Stimulated activated CD8-positive, alpha-beta memory T cell treated with anti-CD3 and anti-CD28 coated beads, Interleukin-15, amount 100 ng/mL, for 1 hour (primary cell): ENCODE measurements around the gene TM4SF1.

Experiments
- DNase-seq: peaks from one replicate; pipeline ENCODE4 v3.0.0-alpha.2; 2020; ENCODE audit warnings: low read depth

The TM4SF1 gene

DNA sequence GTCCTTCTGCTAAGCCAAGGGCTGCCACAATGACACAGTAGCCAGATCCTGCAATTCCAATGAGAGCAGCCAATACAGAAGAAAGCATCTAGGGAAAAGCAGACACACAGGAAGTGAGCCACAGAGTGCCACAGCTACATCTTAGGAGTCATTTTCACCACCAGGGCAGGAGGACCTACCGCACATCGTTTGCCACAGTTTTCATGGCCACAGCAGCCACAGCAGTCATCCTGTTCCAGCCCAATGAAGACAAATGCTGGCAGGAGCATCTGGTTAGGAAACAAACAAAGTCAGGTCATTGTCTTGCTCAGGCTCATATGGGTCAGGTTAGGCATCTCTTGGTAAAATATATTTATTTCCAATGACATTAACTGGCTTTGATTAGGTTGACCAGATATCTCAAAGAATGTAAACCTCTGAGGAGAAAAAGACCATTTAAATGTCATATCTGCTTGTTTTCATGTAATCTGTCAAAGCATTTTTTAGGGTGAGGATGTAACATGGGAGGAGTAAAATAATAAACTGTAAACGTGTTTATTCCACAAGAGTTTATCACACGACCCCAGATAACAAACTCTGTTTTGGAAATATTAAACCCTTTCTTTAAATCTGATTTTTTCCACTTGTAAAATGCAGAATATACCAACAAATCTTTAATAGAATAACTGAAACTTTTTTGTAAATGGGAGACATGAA, 1.8 kb downstream of the TM4SF1 start:
- DNase-seq: no peak

DNA sequence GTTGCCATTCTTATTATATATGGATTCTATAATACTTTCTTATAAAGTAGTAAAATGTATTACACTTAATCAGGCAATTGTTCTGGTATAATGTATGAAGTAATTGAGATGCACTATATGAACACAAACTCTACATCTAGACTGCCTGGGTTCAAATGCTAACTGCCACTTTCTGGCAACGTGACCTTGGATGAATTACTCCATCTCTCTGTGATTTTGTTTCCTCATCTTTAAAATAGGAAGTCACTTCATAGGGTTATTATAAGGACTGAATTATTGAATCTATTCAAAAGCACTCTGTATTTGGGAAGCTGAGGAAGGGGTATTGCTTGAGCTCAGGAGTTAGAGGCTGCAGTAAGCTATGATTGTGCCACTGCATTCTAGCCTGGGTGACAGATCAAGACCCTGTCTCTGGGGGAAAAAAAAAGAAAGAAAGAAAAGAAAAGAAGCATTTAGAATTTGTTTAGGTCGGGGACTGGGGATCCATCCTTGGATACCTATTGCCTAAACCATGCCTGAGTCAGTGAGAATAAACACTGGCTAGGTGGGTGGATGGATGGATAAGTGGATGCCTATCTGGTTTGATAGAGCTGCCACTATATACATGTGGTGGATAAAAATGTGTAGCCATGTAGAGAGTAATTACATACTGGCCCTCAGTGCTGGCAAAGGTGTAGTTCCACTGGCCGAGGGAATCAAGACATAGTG, 2.5 kb downstream of the TM4SF1 start:
- DNase-seq: no peak

DNA sequence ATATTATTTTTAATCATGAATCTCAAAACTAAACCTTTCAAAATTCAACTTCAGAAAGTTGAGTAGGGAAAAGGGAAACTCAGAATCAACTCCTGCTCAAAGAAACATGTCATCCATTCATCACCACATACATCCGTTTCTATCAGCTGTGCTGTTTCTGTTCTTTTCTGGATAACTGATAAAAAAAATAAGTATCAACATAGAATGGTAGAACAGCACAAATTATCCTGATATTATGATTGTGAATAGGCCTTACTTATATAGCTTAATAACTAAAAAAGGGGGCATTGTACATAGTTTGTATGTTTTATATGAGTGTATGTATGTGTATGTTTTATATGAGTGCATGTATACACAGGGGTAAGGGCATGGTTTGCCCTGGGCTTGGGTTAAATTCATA, 3.1 kb downstream of the TM4SF1 start:
- DNase-seq: no peak

DNA sequence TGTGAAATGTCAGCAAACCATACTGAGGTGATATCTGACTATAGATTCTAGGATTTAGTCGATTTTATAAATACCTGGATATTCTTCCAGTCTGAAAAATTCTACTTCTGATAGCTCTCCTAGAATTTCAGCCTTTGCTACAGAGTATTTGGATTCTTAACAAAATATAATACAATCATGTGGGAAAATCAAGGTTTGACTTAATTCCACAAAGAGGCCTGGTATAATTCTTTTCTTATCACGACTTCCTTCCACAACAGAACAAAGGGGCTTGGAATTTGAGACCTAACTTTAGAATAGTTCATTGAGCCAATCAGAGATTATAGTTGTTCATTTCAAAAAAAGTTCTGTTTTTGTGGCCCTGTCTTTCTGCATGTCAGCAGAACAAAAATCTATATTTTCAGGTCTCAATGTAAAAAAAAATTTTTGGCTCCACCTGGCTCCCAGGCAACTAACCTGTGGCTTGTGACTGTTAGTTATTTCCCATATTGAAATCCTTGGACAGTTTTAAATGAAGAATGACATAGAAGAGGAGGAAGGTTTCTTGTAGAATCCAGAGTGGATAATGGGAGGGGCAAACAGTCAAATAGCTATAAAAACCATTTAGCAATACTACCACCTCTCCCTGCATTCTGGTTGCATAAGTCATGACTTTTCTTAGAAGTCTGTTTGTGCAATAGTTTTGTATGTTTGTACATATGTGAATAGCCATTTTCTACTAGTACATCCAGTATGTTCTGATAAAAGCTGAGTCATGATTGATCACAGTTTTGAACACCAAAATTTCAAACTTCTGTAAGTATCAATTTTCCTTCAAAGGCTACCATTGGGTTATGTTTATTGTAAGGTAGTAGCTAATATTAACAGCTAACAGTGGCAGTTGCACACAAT, 4.0 kb downstream of the TM4SF1 start:
- DNase-seq: no peak

DNA sequence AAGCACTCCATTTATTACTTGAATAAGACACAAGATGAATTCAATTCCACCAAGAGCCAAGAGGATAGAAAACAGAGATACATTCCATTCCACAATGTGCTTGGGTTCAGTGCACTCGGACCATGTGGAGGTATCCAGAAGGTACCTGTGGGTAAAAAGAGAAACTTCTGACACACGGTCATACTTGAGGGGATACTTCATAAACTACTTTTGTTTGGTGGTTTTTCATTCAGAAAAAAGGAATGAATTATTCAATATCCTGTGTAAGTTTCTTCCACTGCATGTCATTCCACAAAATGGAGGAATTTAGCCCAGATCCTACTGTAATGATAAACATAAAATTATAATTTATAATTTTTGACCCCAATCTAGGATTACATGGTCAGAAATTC, 5.7 kb downstream of the TM4SF1 start:
- DNase-seq: no peak

DNA sequence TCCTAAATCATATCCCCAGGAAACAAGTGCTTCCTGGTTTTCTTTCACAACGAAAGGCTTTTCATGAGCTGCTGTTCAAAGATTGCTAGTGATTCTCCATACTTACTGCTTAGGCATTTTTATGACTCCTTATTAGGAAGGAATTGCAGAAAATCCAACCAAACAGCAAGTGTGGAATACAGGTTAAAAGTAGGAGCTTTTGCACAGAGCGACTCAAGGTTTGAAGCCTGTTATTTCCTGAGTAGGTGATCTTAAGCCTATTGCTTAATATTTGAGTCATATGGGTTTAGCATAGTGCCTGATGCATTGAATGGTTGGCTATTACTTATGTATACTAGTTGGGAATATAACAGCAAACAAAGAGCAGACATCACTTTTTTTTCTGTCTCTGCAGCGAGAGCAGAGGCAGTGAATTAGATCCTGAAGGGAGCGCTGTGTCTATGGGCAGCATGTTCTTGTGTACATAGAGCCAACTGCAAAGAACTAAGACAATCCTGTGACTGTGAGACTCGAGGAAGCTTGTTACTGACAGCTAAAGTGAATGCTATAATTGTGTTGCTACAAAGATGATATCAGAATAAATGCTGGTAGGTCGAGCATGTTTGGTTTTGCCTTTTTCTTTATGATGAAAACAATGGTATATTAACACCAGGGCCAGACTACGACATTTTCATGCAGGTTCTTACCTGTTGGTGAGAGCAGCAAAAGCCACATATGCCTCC, 6.3 kb downstream of the TM4SF1 start:
- no peak for DNase-seq

DNA sequence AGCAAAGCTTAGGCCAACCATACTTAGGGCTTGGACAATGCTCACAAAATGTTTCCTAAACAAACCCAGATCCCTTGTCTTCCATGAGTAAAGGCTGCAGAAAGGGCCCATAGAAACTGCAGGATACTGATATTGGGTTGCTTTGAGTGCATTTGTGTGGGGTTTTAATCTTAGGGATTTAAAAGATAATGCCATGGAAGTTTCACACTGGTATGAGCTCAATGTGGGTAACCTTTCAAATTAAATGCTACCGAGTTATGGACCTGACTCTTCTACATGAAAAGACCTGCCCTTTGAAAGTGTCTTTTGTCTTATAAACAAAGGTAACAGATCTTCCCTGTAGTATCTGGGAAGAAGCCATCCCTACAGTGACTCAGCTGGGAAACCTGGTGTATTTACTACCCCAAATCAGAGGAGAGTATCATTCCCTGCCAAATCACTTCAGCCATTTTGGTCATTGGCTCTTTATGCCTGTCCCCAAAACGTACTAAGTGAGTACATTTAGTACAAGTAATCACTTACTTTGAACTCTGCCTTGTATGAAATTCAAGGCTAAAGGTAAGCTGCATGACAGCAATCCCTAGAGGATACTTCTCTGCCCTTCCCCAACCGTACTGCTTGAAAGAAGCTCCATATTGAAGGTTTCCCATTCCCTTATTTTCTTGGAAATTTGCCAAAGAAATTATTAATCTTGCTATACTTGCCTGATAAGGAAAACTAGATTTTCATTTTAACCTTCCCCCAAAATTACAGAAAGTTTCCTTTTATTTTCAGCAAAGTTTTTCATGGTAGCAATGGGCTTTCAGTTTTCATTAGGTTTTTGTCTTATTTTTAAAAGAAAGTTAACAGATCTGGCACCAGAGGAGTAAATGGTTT, 7.2 kb downstream of the TM4SF1 start:
- no peak for DNase-seq

DNA sequence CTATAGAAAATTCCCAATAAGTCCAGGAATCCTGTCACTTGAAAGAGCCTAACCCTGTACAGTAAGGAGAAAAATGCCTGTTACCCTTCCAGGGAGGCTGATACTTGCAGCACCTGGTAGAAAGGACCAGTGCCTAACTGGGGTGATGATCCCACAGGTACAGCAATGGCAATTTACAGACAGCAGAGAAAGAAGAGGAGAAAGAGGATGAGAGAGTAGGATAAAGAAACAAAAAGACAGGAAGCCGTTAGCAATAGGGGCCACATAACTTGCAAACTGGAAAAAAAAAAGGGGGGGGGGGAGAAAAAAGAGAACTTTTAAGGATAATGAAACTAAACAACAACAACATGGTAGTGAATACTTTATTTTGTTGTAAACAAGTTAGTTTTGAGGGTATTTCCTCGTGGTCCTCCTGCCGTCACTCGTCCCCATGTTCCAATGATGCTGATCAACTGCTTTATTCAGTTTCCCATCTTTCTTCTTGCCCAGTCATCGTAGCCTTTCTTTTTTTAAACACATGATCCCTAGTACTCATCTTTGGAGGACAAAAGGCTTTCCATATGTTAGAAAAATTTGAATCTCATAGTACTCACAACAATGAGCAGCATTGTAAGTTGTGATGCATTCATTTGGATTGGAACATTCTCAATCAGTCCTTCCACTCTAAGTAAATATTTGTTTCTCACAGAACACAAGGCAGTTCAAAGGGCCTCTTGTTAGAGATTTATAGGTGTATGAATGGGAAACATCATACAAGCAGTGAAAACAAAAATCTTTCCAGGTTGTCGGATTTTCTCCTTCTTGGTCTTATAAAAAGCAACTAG, 8.6 kb downstream of the TM4SF1 start:
- DNase-seq: no peak

DNA sequence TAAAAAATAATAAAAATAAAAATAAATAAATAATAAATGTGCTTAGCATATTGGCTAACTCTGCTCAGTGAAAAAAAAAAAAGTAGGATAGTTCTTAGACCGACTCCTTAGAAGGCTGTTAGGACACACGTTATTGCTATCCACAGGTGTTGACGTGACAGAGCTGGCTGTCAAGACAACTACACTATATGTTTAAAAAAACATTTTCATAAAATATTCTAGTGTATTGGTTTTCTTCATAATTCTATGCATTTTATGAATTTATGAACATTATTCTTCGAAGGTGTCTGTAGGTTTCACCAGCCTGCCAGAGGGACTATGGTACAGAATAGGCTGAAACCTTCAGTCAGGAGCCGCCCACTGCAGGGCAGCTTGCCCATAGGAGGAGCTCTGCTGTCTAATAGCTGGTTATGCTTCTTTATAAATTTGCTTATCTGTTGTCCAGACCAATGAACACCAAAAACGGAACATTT, 9.2 kb downstream of the TM4SF1 start:
- DNase-seq: no peak

DNA sequence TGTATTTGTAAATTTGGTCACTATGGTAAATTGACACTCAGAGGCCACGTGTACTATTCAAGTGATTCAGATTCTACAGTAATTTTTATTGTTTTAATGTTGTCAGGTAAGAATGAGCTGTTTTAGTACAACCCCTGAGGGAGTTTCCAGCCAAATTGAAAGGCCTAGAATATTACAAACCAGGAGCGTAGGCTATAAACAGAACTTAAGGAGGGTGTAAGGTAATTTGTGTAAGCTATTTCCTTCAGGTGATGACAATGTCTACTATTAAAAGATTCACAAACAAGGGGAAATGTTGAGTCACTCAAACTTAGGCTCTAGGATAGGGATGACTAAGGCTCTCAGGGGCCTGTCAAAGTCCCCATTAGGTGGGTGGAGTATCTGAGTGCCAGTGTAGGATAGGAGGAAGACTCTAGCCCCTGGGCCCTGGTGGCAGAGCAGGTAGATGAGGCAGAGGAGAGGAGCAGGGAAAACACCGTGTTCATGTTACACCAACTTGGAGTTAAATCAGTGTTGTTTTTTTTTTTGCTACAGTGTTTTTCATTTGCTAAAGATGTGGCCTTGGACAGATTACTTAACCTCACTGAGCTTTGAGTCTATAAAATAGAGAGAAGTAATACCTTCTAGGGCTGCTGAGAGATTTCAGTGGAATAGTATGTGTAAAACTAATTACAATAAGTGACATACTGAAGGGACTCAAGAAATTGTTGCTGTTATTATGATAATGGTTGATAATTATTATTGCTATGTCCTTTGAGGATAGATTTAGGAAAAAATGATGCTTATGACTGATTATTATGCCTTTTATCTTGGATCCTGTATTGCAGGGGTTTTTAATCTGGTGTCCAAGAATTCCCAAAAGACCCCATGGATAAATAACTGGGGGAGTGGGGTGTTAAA, 10.3 kb downstream of the TM4SF1 start:
- no peak for DNase-seq

DNA sequence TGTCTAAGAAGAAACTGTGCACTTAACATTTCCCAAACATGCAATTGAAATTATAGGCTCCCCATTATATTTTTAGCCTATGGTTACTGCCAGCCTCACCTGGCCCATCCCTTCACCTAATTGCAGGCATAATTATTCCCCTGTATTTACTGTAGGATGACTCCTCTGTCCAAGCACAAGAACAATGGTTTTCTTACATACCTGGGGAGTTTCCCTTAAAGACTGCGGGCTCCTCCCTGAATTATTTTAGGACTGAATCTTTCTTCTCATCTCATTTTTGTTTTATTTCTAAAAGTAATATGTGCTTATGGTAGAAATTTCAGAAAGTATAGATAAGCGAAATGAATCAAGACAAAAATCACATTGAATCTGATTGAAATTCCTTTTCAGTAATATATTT, 11.4 kb downstream of the TM4SF1 start:
- no peak for DNase-seq

DNA sequence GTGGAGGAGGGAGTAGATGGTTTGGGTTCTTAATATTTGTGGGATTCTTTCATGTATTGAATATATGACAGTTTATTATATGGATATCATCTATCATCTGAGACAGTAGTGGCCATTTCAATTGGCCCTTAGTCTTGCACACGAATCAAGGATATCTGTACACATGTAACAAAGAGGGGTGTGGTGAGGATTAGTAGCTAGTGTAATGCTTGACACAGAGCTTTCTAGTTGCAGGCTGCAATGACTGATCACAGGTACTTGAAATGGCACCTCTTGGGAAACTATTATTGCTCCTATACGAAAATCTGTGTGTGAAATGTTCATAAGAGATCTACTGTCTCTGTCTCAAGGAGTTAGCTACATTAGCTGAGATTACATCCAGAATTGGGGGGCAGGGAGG, 12.8 kb downstream of the TM4SF1 start:
- DNase-seq: no peak

DNA sequence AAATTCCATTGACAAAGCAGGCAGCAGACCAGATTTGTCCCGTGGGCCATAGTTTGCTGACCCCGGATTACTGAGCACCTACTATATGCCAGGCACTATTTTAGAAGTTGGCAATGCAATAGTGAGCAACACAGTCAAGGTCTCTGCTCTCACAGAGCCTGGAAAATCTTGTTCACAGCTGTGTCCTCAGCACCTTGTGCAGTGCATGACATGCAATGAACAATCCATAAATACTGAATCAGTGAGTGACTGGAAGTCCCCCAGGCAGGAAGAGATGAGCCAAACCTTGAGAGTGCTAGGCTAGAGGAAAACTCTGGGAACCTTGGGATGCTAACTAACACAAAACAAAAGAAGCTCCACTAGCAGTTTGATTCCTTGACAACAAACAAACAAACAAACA, 14.4 kb downstream of the TM4SF1 start:
- no peak for DNase-seq

DNA sequence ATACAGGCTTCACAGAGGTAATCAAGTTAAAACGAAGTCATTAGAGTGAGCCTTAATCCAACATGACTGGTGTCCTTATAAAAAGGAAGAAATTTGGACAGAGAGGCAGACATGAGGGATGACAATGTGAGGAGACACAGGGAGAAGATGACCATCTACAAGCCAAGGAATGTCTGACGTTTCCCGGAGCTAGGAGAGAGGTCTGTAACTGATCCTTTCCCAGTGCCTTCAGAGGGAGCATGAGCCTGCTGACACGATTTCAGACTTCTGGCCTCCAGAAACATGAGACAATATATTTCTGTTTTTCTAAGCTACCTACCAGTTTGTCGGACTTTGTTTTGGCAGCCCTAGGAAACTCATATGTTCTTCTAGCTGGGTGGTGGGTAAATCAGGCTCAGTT, 15.1 kb downstream of the TM4SF1 start:
- DNase-seq: no peak

DNA sequence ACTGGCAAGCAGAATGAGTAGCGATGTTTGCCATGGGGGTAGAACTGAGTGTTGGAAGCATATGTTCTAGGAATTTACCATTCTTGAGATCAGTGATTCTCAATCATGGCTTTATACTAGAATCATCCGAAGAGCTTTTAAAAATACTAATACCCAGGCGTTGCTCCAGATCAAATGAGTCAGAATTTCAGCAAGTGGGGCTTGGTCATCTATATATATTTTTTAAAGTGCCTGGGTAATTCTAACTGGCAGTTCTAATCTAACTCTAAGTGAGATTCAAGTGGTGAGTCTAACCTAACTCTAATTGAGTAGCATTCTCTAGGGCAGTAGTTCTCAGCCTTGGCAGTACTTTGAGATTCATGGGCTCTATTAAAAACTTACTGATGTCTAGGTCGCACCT, 20.8 kb downstream of the TM4SF1 start:
- DNase-seq: no peak

DNA sequence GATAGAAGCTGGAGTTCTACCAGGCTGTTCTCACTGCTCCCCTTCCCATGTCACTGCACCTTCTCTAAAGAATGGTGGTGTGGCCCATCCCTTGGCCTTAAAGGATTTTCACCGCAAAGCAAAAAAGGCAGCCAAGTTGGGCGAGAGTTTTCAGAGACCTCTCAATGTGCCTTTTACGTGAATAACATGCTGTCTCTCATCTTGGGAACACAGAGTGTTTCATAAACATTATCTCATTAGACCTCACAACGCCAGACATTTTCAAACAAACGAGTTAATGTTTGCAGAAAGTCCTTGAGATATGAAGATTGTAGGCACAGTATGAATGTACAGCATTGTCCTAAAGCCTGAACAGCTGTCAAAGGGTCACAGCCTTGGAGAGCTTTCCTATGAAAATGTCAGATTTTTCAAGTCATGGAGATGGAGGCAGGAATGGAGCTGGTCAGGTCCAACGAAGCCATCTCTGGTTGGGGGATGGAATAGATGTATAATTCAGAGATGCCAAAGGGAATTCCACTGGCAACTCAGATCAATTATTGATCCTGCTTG, 21.3 kb downstream of the TM4SF1 start:
- DNase-seq: no peak

DNA sequence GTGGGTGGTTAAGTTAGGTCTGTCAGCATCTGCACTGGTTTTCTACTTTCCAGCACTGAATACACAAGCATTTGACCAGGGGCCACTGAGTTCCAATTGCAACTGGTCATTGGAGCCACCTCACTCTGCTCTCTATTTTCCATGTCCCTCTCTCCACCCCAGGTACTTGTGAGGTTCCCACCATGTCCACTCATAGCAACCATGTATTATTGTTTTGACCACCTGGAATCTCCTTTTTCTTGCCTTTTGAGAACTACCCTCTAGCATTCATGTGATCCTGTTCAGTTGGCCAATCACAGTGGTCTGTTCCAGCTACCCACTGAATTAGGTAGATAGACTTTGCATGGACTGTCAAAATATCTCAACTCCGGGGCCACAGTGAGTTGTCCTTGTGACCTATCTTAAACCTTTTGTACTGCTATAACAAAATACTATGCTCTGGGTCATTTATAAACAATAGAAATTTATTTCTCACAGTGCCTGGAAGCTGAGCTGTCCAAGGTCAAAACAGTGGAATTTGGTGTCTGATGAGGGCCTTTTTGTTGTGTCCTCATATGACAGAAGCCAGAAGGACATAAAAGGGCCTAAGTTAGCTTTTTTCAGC, 23.8 kb downstream of the TM4SF1 start:
- no peak for DNase-seq

DNA sequence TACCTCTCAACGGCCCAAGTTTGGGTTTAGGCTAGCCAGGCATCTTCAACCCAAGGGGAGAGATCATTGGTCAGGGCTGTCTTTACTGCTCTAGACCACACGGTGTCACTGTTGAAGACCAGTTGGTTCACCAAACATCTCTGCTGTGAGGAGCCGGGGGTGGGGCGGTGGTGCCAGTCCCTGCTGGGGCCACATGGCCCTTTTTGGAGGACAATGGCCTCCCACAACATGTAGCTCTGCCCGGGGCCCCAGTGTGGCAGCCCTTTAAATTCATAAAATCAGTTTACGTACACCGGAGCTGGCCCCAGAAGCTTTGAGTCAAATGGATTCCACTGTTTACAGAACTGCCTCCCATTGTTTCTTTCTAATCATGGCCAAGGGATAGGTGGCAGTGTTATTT, 24.9 kb downstream of the TM4SF1 start:
- DNase-seq: no peak

DNA sequence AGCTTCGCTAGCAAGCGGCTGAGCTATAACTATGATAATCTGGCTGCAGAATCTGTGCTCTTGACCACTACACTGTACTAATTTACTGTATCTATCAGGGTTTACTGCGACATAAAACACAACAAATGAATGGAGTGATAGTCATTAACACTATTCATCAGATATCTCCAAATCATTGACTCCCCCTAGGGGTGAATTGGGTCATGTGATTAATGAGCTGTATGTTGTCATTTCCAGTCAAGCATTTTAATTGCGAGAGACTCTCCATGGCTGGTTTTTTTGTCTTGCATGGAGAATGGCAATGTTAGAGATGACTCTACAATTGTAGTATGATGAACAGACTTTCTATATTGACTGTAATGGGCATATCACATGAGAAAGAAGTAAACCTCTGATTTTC, 33.5 kb downstream of the TM4SF1 start:
- no peak for DNase-seq
